Keratinocyte (primary cell): ENCODE data around the gene UFM1. TPM values are rescaled to one million over a fixed set of nuclear protein-coding genes. Genes with fewer than 3 reads are reported as not detected.

ENCODE experiments used
- DNase-seq: peaks from one replicate; pipeline ENCODE4 v3.0.0-alpha.2; 2011; ENCODE audit warnings: low read depth, missing footprints, low spot score
- FAIRE-seq: peaks from 2 replicates; lab custom pipeline; 2011; peaks lifted over from hg19 to GRCh38; lab: Jason Lieb, UNC
- H2AFZ ChIP-seq: 2 replicates; pipeline ENCODE4 v1.6.0; 2012; ENCODE audit warnings: low read length, control low read depth, inconsistent platforms; ENCODE audit not compliant: control insufficient read depth
- H3K27ac ChIP-seq: 2 replicates; pipeline ENCODE4 v1.5.1; 2011; ENCODE audit warnings: low read length; ENCODE audit not compliant: control insufficient read depth, insufficient read depth
- H3K27me3 ChIP-seq: 3 replicates; pipeline ENCODE4 v1.6.0; 2011; ENCODE audit warnings: low read length; ENCODE audit not compliant: control insufficient read depth, insufficient read depth; ENCODE audit errors: extremely low read depth
- H3K36me3 ChIP-seq, 2 experiments: 2 replicates in 1 of 2; 3 replicates in 1 of 2; pipeline ENCODE4 v1.5.1; 2011; ENCODE audit warnings: low read length in 2 of 2, mild to moderate bottlenecking in 1 of 2; ENCODE audit not compliant: control insufficient read depth in 2 of 2, insufficient read depth in 2 of 2; ENCODE audit errors: extremely low read depth in 1 of 2
- H3K4me1 ChIP-seq: 3 replicates; pipeline ENCODE4 v1.5.1; 2011; ENCODE audit warnings: low read length; ENCODE audit not compliant: control insufficient read depth, insufficient read depth; ENCODE audit errors: extremely low read depth
- H3K4me2 ChIP-seq: 3 replicates; pipeline ENCODE4 v1.6.0; 2011; ENCODE audit warnings: low read depth, low read length; ENCODE audit not compliant: control insufficient read depth, insufficient read depth; ENCODE audit errors: extremely low read depth
- H3K4me3 ChIP-seq, 3 experiments: fragments of 200-600 bp in 1 of 3; sonication (generic) in 1 of 3; 2 replicates in 2 of 3; 3 replicates in 1 of 3; pipeline ENCODE4 v1.5.1; 2011 to 2016; ENCODE audit warnings: low read length in 3 of 3, mild to moderate bottlenecking in 3 of 3, control low read depth in 2 of 3, inconsistent platforms in 1 of 3, low read depth in 1 of 3, mixed read lengths in 1 of 3, mixed run types in 1 of 3, moderate library complexity in 1 of 3; ENCODE audit not compliant: control insufficient read depth in 2 of 3, insufficient read depth in 2 of 3; ENCODE audit errors: extremely low read depth in 1 of 3
- H3K79me2 ChIP-seq: 2 replicates; pipeline ENCODE4 v1.6.0; 2012; ENCODE audit warnings: low read length; ENCODE audit not compliant: control insufficient read depth, insufficient read depth
- H3K9ac ChIP-seq: 3 replicates; pipeline ENCODE4 v1.6.0; 2011; ENCODE audit warnings: low read length; ENCODE audit not compliant: control insufficient read depth, insufficient read depth; ENCODE audit errors: extremely low read depth
- H3K9me1 ChIP-seq: 3 replicates; pipeline ENCODE4 v1.6.0; 2011; ENCODE audit warnings: low read length; ENCODE audit not compliant: control insufficient read depth, insufficient read depth; ENCODE audit errors: extremely low read depth
- H3K9me3 ChIP-seq: 2 replicates; pipeline ENCODE4 v1.5.1; 2012; ENCODE audit warnings: low read depth, low read length; ENCODE audit not compliant: control insufficient read depth
- H4K20me1 ChIP-seq: 3 replicates; pipeline ENCODE4 v1.6.0; 2011; ENCODE audit warnings: low read length; ENCODE audit not compliant: control insufficient read depth, insufficient read depth; ENCODE audit errors: extremely low read depth
- CTCF ChIP-seq, 3 experiments: IDR thresholded peaks in 1 of 3; conservative IDR thresholded peaks in 1 of 3; optimal IDR thresholded peaks in 1 of 3; 2 replicates in 2 of 3; 3 replicates in 1 of 3; pipeline versions ENCODE3 to v1.5.1; 2011; ENCODE audit warnings: low read length in 3 of 3, mild to moderate bottlenecking in 3 of 3, moderate library complexity in 2 of 3, control low read depth in 1 of 3, inconsistent platforms in 1 of 3; ENCODE audit not compliant: insufficient read depth in 2 of 3; ENCODE audit errors: extremely low read depth in 1 of 3
- EZH2 ChIP-seq: IDR thresholded peaks from one replicate; pipeline ENCODE4 v1.6.1; 2012; ENCODE audit warnings: inconsistent platforms, mild to moderate bottlenecking, low read length, moderate library complexity
- dilution Hi-C: fragments of 300-500 bp; cut with MboI; formaldehyde crosslinking; loops from one replicate; pipeline ENCODE4 v1.7.0; 2020; ENCODE audit warnings: low sequenced_read_pairs; ENCODE audit not compliant: extremely low pct_ligation_motif_present
- polyA plus RNA-seq, 5 experiments: library from polyadenylated mRNA; depleted of rRNA in 3 of 5; stranded (reverse) in 3 of 5; stranded (forward) in 1 of 5; unstranded in 1 of 5; fragments of >200 nt; gene quantifications; 1 replicate in 1 of 5; 2 replicates in 3 of 5; 3 replicates in 1 of 5; pipeline versions ENCODE4 v1.2.1 to v1.2.3, GENCODE V29; 2011 to 2012; ENCODE audit warnings: missing spikeins in 2 of 5, low read depth in 1 of 5, low replicate concordance in 1 of 5

UFM1 gene
- polyA plus RNA-seq, 1 donor (not counting 4 experiments of a cell fraction or from before 2014, with no cell fraction given) = 67.1 TPM

GRCh38 chr13:38381890-38382289 is 32.2 kb downstream of the UFM1 start:
- Histone ChIP-seq H3K9ac (no peak overlapping the region), H3K4me1 (peaks cover 9% of the 10 kb centered on the region), H3K4me2 (no peak overlapping the region), H3K9me3 (no peaks in the 10 kb centered on the region), H3K27ac (no peak overlapping the region), H3K27me3 (no peaks in the 10 kb centered on the region), H3K4me3 (no peak overlapping the region), H3K79me2 (no peaks in the 10 kb centered on the region), H2AFZ (no peak overlapping the region), H4K20me1 (no peaks in the 10 kb centered on the region), H3K36me3 (no peaks in the 10 kb centered on the region), H3K9me1 (no peaks in the 10 kb centered on the region)
- dilution Hi-C loops = no loop called here
- FAIRE-seq (no peak), DNase-seq (no peak)
- TF ChIP-seq EZH2 (no peak), CTCF (optimal IDR thresholded peaks at IDR 0.05 in 1 of 3, IDR thresholded peaks at IDR 0.05 in 1 of 3, conservative IDR thresholded peaks at IDR 0.05 in 1 of 3; ENCODE audit: extremely low read depth in 1 of 3, insufficient read depth in 2 of 3, low read length in 3 of 3) (no peak)

- Histone ChIP-seq H4K20me1 (no peaks in the 10 kb centered on the region), H3K9me3 (no peaks in the 10 kb centered on the region), H3K27me3 (no peaks in the 10 kb centered on the region), H3K4me3 (no peak overlapping the region), H3K79me2 (no peaks in the 10 kb centered on the region), H3K4me2 (no peak overlapping the region), H3K9ac (no peak overlapping the region), H3K9me1 (no peaks in the 10 kb centered on the region), H3K36me3 (no peaks in the 10 kb centered on the region), H3K4me1 (peaks cover 9% of the 10 kb centered on the region), H2AFZ (no peak overlapping the region), H3K27ac (no peak overlapping the region)
- dilution Hi-C loops = no loop called here
- no peak for FAIRE-seq
- TF ChIP-seq EZH2 (no peak), CTCF (optimal IDR thresholded peaks at IDR 0.05 in 1 of 3, IDR thresholded peaks at IDR 0.05 in 1 of 3, conservative IDR thresholded peaks at IDR 0.05 in 1 of 3; ENCODE audit: extremely low read depth in 1 of 3, insufficient read depth in 2 of 3, low read length in 3 of 3) (no peak)
- no peak for DNase-seq
Measured at GRCh38 chr13:38382946-38383345, 33.3 kb downstream of the UFM1 start.
